IMR-90 (cell line): ENCODE measurements around the gene SPATA16. TPM values are rescaled to one million over a fixed set of nuclear protein-coding genes. Genes with fewer than 3 reads are reported as not detected.

Experiments
- ATAC-seq: fragments of 200-7000 bp; cut with Tn5 transposase; 2 replicates; pipeline ENCODE4 v1.9.1; 2020; ENCODE audit warnings: low read depth, mild to moderate bottlenecking, moderate library complexity
- BruUV-seq: library from RNA; stranded (reverse); fragments of 400-500 nt; replicated peaks from 2 replicates; lab custom pipeline; 2021; lab: Mats Ljungman, UMichigan
- CTCF ChIA-PET: fragments of 300-600 bp; formaldehyde crosslinking; extraction: SDS; loops from one replicate; lab custom pipeline; 2021; ENCODE audit warnings: antibody characterized with exemption; lab: Yijun Ruan, JAX
- POLR2A ChIA-PET: fragments of 300-600 bp; sonication (Branson Sonifier 250); formaldehyde crosslinking; loops from one replicate; lab custom pipeline; 2022; ENCODE audit warnings: antibody characterized with exemption; ENCODE audit not compliant: unreplicated experiment; lab: Charles Lee
- DNase-seq: peaks from one replicate; pipeline ENCODE4 v3.0.0; 2013
- H2AFZ ChIP-seq: replicated peaks from 2 replicates; pipeline ENCODE3; 2013; ENCODE audit warnings: low read length, mild to moderate bottlenecking; ENCODE audit not compliant: poor library complexity
- H2AK5ac ChIP-seq: 2 replicates; pipeline ENCODE4 v1.6.1; 2013; ENCODE audit warnings: low read depth, low read length, inconsistent platforms
- H2AK9ac ChIP-seq: replicated peaks from 2 replicates; pipeline ENCODE3; 2013; ENCODE audit warnings: mild to moderate bottlenecking, low read depth, low read length, moderate library complexity; ENCODE audit not compliant: poor library complexity
- H2BK120ac ChIP-seq: 2 replicates; pipeline ENCODE4 v1.6.1; 2013; ENCODE audit warnings: low read depth, low read length, inconsistent platforms
- H2BK15ac ChIP-seq: 3 replicates; pipeline ENCODE4 v1.6.1; 2013; ENCODE audit warnings: low read depth, low read length, inconsistent platforms
- H2BK20ac ChIP-seq: 2 replicates; pipeline ENCODE4 v1.6.1; 2013; ENCODE audit warnings: low read depth, mild to moderate bottlenecking, inconsistent platforms, low read length, moderate library complexity
- H2BK5ac ChIP-seq: 2 replicates; pipeline ENCODE4 v1.6.1; 2013; ENCODE audit warnings: mild to moderate bottlenecking, low read depth, low read length, inconsistent platforms; ENCODE audit not compliant: poor library complexity, severe bottlenecking
- H3K14ac ChIP-seq: replicated peaks from 2 replicates; pipeline ENCODE4 v1.6.1; 2013; ENCODE audit warnings: low read depth, low read length, inconsistent platforms
- H3K18ac ChIP-seq: 2 replicates; pipeline ENCODE4 v1.6.1; 2013; ENCODE audit warnings: low read depth, low read length, control low read depth
- H3K23ac ChIP-seq: 2 replicates; pipeline ENCODE4 v1.6.1; 2013; ENCODE audit warnings: low read depth, low read length, inconsistent platforms
- H3K27ac ChIP-seq: 2 replicates; pipeline ENCODE4 v1.5.1; 2013; ENCODE audit warnings: mild to moderate bottlenecking, control low read depth, low read length; ENCODE audit not compliant: insufficient read depth
- H3K27me3 ChIP-seq: 2 replicates; pipeline ENCODE4 v1.6.1; 2013; ENCODE audit warnings: low read length; ENCODE audit not compliant: control insufficient read depth, insufficient read depth
- H3K36me3 ChIP-seq: 2 replicates; pipeline ENCODE4 v1.6.1; 2013; ENCODE audit warnings: low read length, mixed read lengths; ENCODE audit not compliant: control insufficient read depth, insufficient read depth
- H3K4ac ChIP-seq: 2 replicates; pipeline ENCODE4 v1.6.1; 2013; ENCODE audit warnings: low read depth, low read length, inconsistent platforms
- H3K4me1 ChIP-seq: 2 replicates; pipeline ENCODE4 v1.6.1; 2013; ENCODE audit warnings: low read length, mixed read lengths; ENCODE audit not compliant: control insufficient read depth, insufficient read depth
- H3K4me2 ChIP-seq: 2 replicates; pipeline ENCODE4 v1.6.1; 2013; ENCODE audit warnings: low read depth, mild to moderate bottlenecking, control low read depth, low read length, moderate library complexity
- H3K4me3 ChIP-seq: 2 replicates; pipeline ENCODE4 v1.5.1; 2013; ENCODE audit warnings: low read depth, mild to moderate bottlenecking, control low read depth, low read length, moderate library complexity; ENCODE audit not compliant: insufficient read depth
- H3K56ac ChIP-seq: 2 replicates; pipeline ENCODE4 v1.6.1; 2013; ENCODE audit warnings: low read length, inconsistent platforms; ENCODE audit not compliant: insufficient read depth; ENCODE audit errors: extremely low read depth
- H3K79me1 ChIP-seq, 2 experiments: 2 replicates each; pipeline ENCODE4 v1.6.1; 2013; ENCODE audit warnings: low read length in 2 of 2, inconsistent platforms in 1 of 2, low read depth in 1 of 2
- H3K9ac ChIP-seq: 2 replicates; pipeline ENCODE4 v1.6.1; 2013; ENCODE audit warnings: low read depth, low read length, control low read depth
- H3K9me1 ChIP-seq: 2 replicates; pipeline ENCODE4 v1.6.1; 2013; ENCODE audit warnings: low read length, inconsistent platforms; ENCODE audit not compliant: insufficient read depth
- H3K9me3 ChIP-seq: 2 replicates; pipeline ENCODE4 v1.6.1; 2013; ENCODE audit warnings: low read length; ENCODE audit not compliant: control insufficient read depth, insufficient read depth
- H4K20me1 ChIP-seq: 2 replicates; pipeline ENCODE4 v1.6.1; 2013; ENCODE audit warnings: low read length, inconsistent platforms; ENCODE audit not compliant: insufficient read depth
- H4K5ac ChIP-seq: 2 replicates; pipeline ENCODE4 v1.6.1; 2013; ENCODE audit warnings: mild to moderate bottlenecking, low read depth, low read length, control low read depth
- H4K8ac ChIP-seq, 2 experiments: 2 replicates each; pipeline ENCODE4 v1.6.1; 2013; ENCODE audit warnings: low read depth in 2 of 2, low read length in 2 of 2, control low read depth in 1 of 2, inconsistent platforms in 1 of 2
- H4K91ac ChIP-seq: 2 replicates; pipeline ENCODE4 v1.6.1; 2013; ENCODE audit warnings: low read depth, low read length, inconsistent platforms; ENCODE audit not compliant: insufficient read depth
- CTCF ChIP-seq: conservative IDR thresholded peaks from 2 replicates; pipeline ENCODE4 v1.5.1; 2012; ENCODE audit warnings: mild to moderate bottlenecking, low read depth, low read length, improper control_type of control experiment
- ELK1 ChIP-seq: fragments of 150-350 bp; IDR thresholded peaks from 2 replicates; pipeline ENCODE4 v1.6.1; 2016; ENCODE audit warnings: low read depth, mild to moderate bottlenecking, low read length, moderate library complexity, borderline replicate concordance
- MAFK ChIP-seq: IDR thresholded peaks from 2 replicates; pipeline ENCODE4 v1.6.1; 2012; ENCODE audit warnings: low read depth, low read length, improper control_type of control experiment
- SMC3 ChIP-seq: fragments of 150-350 bp; IDR thresholded peaks from 2 replicates; pipeline ENCODE4 v1.6.1; 2016; ENCODE audit warnings: low read depth, mild to moderate bottlenecking, antibody characterized with exemption, low read length, moderate library complexity
- WGBS, 2 experiments: methylation state at CpG; one replicate each; pipeline versions ENCODE4 v1.1.5 to v1.1.7; 2013; ENCODE audit warnings: missing lambda C conversion rate in 2 of 2; ENCODE audit not compliant: insufficient read length in 1 of 2; ENCODE audit errors: extremely low coverage in 2 of 2; 5-methylcytosine and 5-hydroxymethylcytosine counted together
- dilution Hi-C: fragments of 300-500 bp; cut with HindIII; formaldehyde crosslinking; loops from one replicate; pipeline ENCODE4 v1.14.3; 2018; ENCODE audit warnings: low sequenced_read_pairs; ENCODE audit not compliant: unreplicated experiment
- in situ Hi-C: fragments of 300-500 bp; cut with MboI; formaldehyde crosslinking; loops from 3 replicates; pipeline ENCODE4 v1.14.3; 2019; ENCODE audit warnings: low sequenced_read_pairs, inconsistent platforms, mixed read lengths
- intact Hi-C: fragments of 100-400 bp; cut with micrococcal nuclease; formaldehyde crosslinking; loops from 2 replicates; pipeline ENCODE4 v1.10.0; 2022
- polyA plus RNA-seq, 3 experiments: library from polyadenylated mRNA; depleted of rRNA; stranded (reverse); fragments of >200 nt; gene quantifications; 2 replicates each; pipeline ENCODE4 v1.2.3, GENCODE V29; 2012; ENCODE audit warnings: low replicate concordance in 1 of 3
- total RNA-seq: library from RNA; depleted of rRNA; stranded (reverse); fragments of >200 nt; gene quantifications from 2 replicates; pipeline ENCODE4 v1.2.3, GENCODE V29; 2012

The SPATA16 gene
- total and polyA plus RNA-seq, 2 of the 4 experiments (the other 2 are of a cell fraction) = not detected

- in situ Hi-C loops (no loop called here), intact Hi-C loops (no loop called here)
- H3K4me2 ChIP-seq = no peak overlapping the region
Observed at GRCh38 chr3:172981407-172981983, 159.5 kb downstream of the SPATA16 start.

More at GRCh38 chr3:172981407-172981983, 159.5 kb downstream of the SPATA16 start:
- Histone ChIP-seq H2BK5ac (no peak overlapping the region), H3K4me3 (no peak overlapping the region), H4K5ac (no peak overlapping the region), H2BK120ac (no peak overlapping the region), H3K18ac (no peak overlapping the region), H3K9me3 (no peaks in the 10 kb centered on the region), H3K27ac (no peak overlapping the region), H2AK9ac (no peak overlapping the region), H4K91ac (no peak overlapping the region), H3K14ac (no peak overlapping the region), H3K4me1 (no peaks in the 10 kb centered on the region), H3K23ac (no peak overlapping the region), H3K79me1 (no peaks in the 10 kb centered on the region), H2BK20ac (no peak overlapping the region), H3K4ac (no peak overlapping the region), H3K36me3 (no peaks in the 10 kb centered on the region), H3K56ac (no peak overlapping the region), H2BK15ac (no peak overlapping the region), H4K8ac (no peak overlapping the region), H2AFZ (no peak overlapping the region), H4K20me1 (no peaks in the 10 kb centered on the region), H3K9me1 (no peaks in the 10 kb centered on the region), H3K9ac (no peak overlapping the region), H2AK5ac (no peak overlapping the region), H3K27me3 (no peaks in the 10 kb centered on the region)
- TF ChIP-seq SMC3 = no peak
- TF ChIP-seq CTCF = no peak
- TF ChIP-seq ELK1 = no peak
- TF ChIP-seq MAFK = peak; percentile 54
- no peak for ATAC-seq
- no peak for DNase-seq
- no TSS peak for BruUV-seq
- dilution Hi-C loops = no loop called here
- WGBS, 2 experiments = no CpG with 5 or more reads among the region's 3 CpGs
- POLR2A ChIA-PET = no interaction called here
- CTCF ChIA-PET = no interaction called here
